GM12875 (cell line): ENCODE measurements around the gene CAMK2D.

Experiments
- H3K4me3 ChIP-seq: one replicate; pipeline ENCODE4 v1.5.1; 2011; ENCODE audit warnings: low read depth, low read length, control low read depth
- CTCF ChIP-seq: IDR thresholded peaks from 2 replicates; pipeline ENCODE4 v1.5.1; 2011; ENCODE audit warnings: low read depth, mild to moderate bottlenecking, control low read depth, inconsistent platforms, low read length, moderate library complexity, borderline replicate concordance; ENCODE audit not compliant: insufficient read depth

CAMK2D gene

GRCh38 chr4:113745711-113746110 lies 15.8 kb downstream of the CAMK2D start:
- TF ChIP-seq CTCF: no peak
- H3K4me3 ChIP-seq: no peak overlapping the region

- H3K4me3 ChIP-seq: no peak overlapping the region
- TF ChIP-seq CTCF: no peak
These were observed 16.8 kb downstream of the CAMK2D start for GRCh38 chr4:113744667-113745240.

- no peak overlapping the region for H3K4me3 ChIP-seq
- no peak for TF ChIP-seq CTCF
These were observed 17.8 kb downstream of the CAMK2D start for GRCh38 chr4:113743690-113744089.

GRCh38 chr4:113742643-113743042 lies 18.9 kb downstream of the CAMK2D start:
- no peak overlapping the region for H3K4me3 ChIP-seq
- TF ChIP-seq CTCF: no peak

GRCh38 chr4:113741956-113742355 lies 19.6 kb downstream of the CAMK2D start:
- H3K4me3 ChIP-seq: no peak overlapping the region
- no peak for TF ChIP-seq CTCF

- H3K4me3 ChIP-seq: no peak overlapping the region
- TF ChIP-seq CTCF: no peak
These were observed 20.6 kb downstream of the CAMK2D start for GRCh38 chr4:113740857-113741379.

GRCh38 chr4:113739197-113739596 lies 22.3 kb downstream of the CAMK2D start:
- no peak overlapping the region for H3K4me3 ChIP-seq
- TF ChIP-seq CTCF: no peak
